Spleen (tissue), 11 donors: ENCODE results near the gene SLC26A3. TPM values are rescaled to one million over a fixed set of nuclear protein-coding genes. Genes with fewer than 3 reads are reported as not detected.

ENCODE experiments used
- DNase-seq: peaks from one replicate; pipeline ENCODE4 v3.0.0-alpha.2; 2020
- H3K27ac ChIP-seq, 8 donors: fragments of 200-600 bp; sonication (generic) in 7 of 8; 1 replicate in 4 of 8; 2 replicates in 4 of 8; pipeline versions ENCODE4 v1.5.0 to v1.8.0; 2016 to 2021; ENCODE audit warnings: inconsistent platforms in 4 of 8, mild to moderate bottlenecking in 4 of 8, moderate library complexity in 1 of 8
- H3K27me3 ChIP-seq, 7 donors: fragments of 200-600 bp; sonication (generic) in 6 of 7; replicated peaks in 1 of 7; 1 replicate in 4 of 7; 2 replicates in 3 of 7; pipeline versions ENCODE4 v1.5.0 to v1.8.0; 2016 to 2021; ENCODE audit warnings: inconsistent platforms in 3 of 7, mild to moderate bottlenecking in 1 of 7
- H3K36me3 ChIP-seq, 6 donors: fragments of 200-600 bp; sonication (generic) in 5 of 6; 1 replicate in 4 of 6; 2 replicates in 2 of 6; pipeline versions ENCODE4 v1.5.0 to v1.8.0; 2016 to 2021; ENCODE audit warnings: inconsistent platforms in 2 of 6
- H3K4me1 ChIP-seq, 6 donors: fragments of 200-600 bp; sonication (generic) in 5 of 6; 1 replicate in 3 of 6; 2 replicates in 3 of 6; pipeline versions ENCODE4 v1.5.0 to v1.8.0; 2016 to 2021; ENCODE audit warnings: inconsistent platforms in 3 of 6
- H3K4me3 ChIP-seq, 8 donors: fragments of 200-600 bp; sonication (generic) in 7 of 8; 1 replicate in 4 of 8; 2 replicates in 4 of 8; pipeline versions ENCODE4 v1.5.0 to v1.8.0; 2016 to 2021; ENCODE audit warnings: inconsistent platforms in 4 of 8, mild to moderate bottlenecking in 4 of 8, moderate library complexity in 2 of 8
- H3K9me3 ChIP-seq, 8 donors: fragments of 200-600 bp; sonication (generic) in 7 of 8; 1 replicate in 4 of 8; 2 replicates in 4 of 8; pipeline versions ENCODE4 v1.5.0 to v1.8.0; 2016 to 2021; ENCODE audit warnings: inconsistent platforms in 4 of 8
- CTCF ChIP-seq, 11 experiments: fragments of 200-600 bp in 7 of 11; fragments of 450-650 bp in 4 of 11; sonication (generic) in 4 of 11; IDR thresholded peaks in 8 of 11; conservative IDR thresholded peaks in 3 of 11; 1 replicate in 7 of 11; 2 replicates in 4 of 11; pipeline versions ENCODE4 v1.4.0 to v1.8.0; 2016 to 2021; ENCODE audit warnings: antibody characterized with exemption in 11 of 11, inconsistent platforms in 4 of 11, mild to moderate bottlenecking in 1 of 11
- POLR2A ChIP-seq, 3 donors: fragments of 450-650 bp; IDR thresholded peaks; one replicate each; pipeline ENCODE4 v1.5.1; 2017; ENCODE audit warnings: antibody characterized with exemption in 3 of 3, mild to moderate bottlenecking in 1 of 3
- POLR2AphosphoS5 ChIP-seq, 3 donors: sonication (generic); formaldehyde crosslinking; IDR thresholded peaks; one replicate each; pipeline ENCODE4 v1.5.1; 2017; ENCODE audit warnings: antibody characterized with exemption in 3 of 3
- WGBS, 5 donors: extraction: QIAGEN DNeasy Blood & Tissue Kit in 3 of 5; methylation state at CpG; one replicate each; pipeline versions ENCODE4 v1.1.5 to v1.1.7; 2013 to 2018; 5-methylcytosine and 5-hydroxymethylcytosine counted together
- intact Hi-C: fragments of 100-400 bp; cut with DNase I; formaldehyde crosslinking; loops from one replicate; pipeline ENCODE4 v1.15.0; 2023; ENCODE audit warnings: low total_unique reads
- polyA plus RNA-seq, 3 donors: library from polyadenylated mRNA; stranded (reverse); fragments of 200-250 nt; gene quantifications; one replicate each; pipeline ENCODE4 v1.2.1, GENCODE V29; 2013
- total RNA-seq, 7 donors: library from RNA; depleted of rRNA in 3 of 7; stranded (reverse); fragments of >200 nt in 3 of 7; fragmentation: NEBNext Ultra II Directional in 4 of 7; extraction: Animal tissue kit (Norgen Biotek cat#: 25700) in 4 of 7; gene quantifications; one replicate each; pipeline versions ENCODE4 v1.1.0 to v1.2.1, GENCODE V29; 2016 to 2021
- donor health status: healthy with polysubstance abuse.
- donor health status: DM: no; HTN: no; CAD: no; lungs with moderate emphysema.
- donor health status: DM: no; HTN: no; CAD: no.
- donor health status: Bipolar disorder and iron deficiency.
- donor health status: healthy.
- donor health status: DM: no; HTN: no; CAD: no.
- donor health status: DM: yes; HTN: yes; CAD: no.

SLC26A3 gene
- total and polyA plus RNA-seq, 10 donors, result 0.13 to 0.37 TPM; not detected in 8

- H3K36me3 ChIP-seq, result no peaks in the 10 kb centered on the region
- no peak for DNase-seq
- intact Hi-C loops, result no loop called here
- no peak overlapping the region for H3K4me3 ChIP-seq
- TF ChIP-seq POLR2AphosphoS5 (IDR thresholded peaks at IDR 0.05), result no peak
- TF ChIP-seq CTCF (IDR thresholded peaks at IDR 0.05 in 8 of 11, conservative IDR thresholded peaks at IDR 0.05 in 3 of 11), result no peak
- no peak for TF ChIP-seq POLR2A (IDR thresholded peaks at IDR 0.05)
- H3K9me3 ChIP-seq, result peaks cover 0 to 3% (median 0%) of the 10 kb centered on the region in 8 donors
- 88 to 94% (median 89%) methylated on average over 5 of the region's 5 CpGs for WGBS, 5 donors
- no peaks in the 10 kb centered on the region for H3K4me1 ChIP-seq
- no peak overlapping the region for H3K27ac ChIP-seq
- H3K27me3 ChIP-seq, result peaks cover 0 to 11% (median 0%) of the 10 kb centered on the region in 7 donors
These were observed 36.0 kb upstream of the SLC26A3 start for GRCh38 chr7:107838816-107839565.

GRCh38 chr7:107838024-107838601 lies 35.1 kb upstream of the SLC26A3 start:
- Histone ChIP-seq H3K4me3 (no peak overlapping the region), H3K9me3 (peaks cover 0 to 3% (median 0%) of the 10 kb centered on the region in 8 donors), H3K4me1 (no peaks in the 10 kb centered on the region), H3K27me3 (peaks cover 0 to 11% (median 0%) of the 10 kb centered on the region in 7 donors), H3K27ac (no peak overlapping the region), H3K36me3 (no peaks in the 10 kb centered on the region)
- TF ChIP-seq CTCF (IDR thresholded peaks at IDR 0.05 in 8 of 11, conservative IDR thresholded peaks at IDR 0.05 in 3 of 11) (no peak), POLR2AphosphoS5 (IDR thresholded peaks at IDR 0.05) (no peak), POLR2A (IDR thresholded peaks at IDR 0.05) (no peak)
- no peak for DNase-seq
- WGBS, 5 donors, result 88 to 95% (median 92%) methylated on average over 3 of the region's 3 CpGs
- intact Hi-C loops, result no loop called here

GRCh38 chr7:107837145-107837512 lies 34.1 kb upstream of the SLC26A3 start:
- intact Hi-C loops, result no loop called here

More at GRCh38 chr7:107837145-107837512, 34.1 kb upstream of the SLC26A3 start:
- no peak overlapping the region for H3K4me3 ChIP-seq
- no peak for DNase-seq
- H3K27ac ChIP-seq, result no peak overlapping the region
- no peaks in the 10 kb centered on the region for H3K4me1 ChIP-seq
- WGBS, 5 donors, result 3 to 86% (median 52%) methylated on average over 1 of the region's 1 CpG
- peaks cover 0 to 11% (median 0%) of the 10 kb centered on the region in 7 donors for H3K27me3 ChIP-seq
- H3K9me3 ChIP-seq, result peaks cover 0 to 3% (median 0%) of the 10 kb centered on the region in 8 donors
- H3K36me3 ChIP-seq, result no peaks in the 10 kb centered on the region
- TF ChIP-seq POLR2A (IDR thresholded peaks at IDR 0.05), result no peak
- no peak for TF ChIP-seq CTCF (IDR thresholded peaks at IDR 0.05 in 8 of 11, conservative IDR thresholded peaks at IDR 0.05 in 3 of 11)
- no peak for TF ChIP-seq POLR2AphosphoS5 (IDR thresholded peaks at IDR 0.05)
